Right atrium auricular region (tissue), 2 donors: ENCODE results near the gene DDHD1. TPM values are rescaled to one million over a fixed set of nuclear protein-coding genes. Genes with fewer than 3 reads are reported as not detected.
"Not testable (repeated sequence)": the region's sequence is repeated elsewhere in the genome, so short reads cannot be mapped to it uniquely, and the experiment has no call there.

ENCODE experiments used
- DNase-seq: peaks from one replicate; pipeline ENCODE4 v3.0.0-alpha.2; 2019; ENCODE audit warnings: low spot score
- H3K27ac ChIP-seq, 2 donors: fragments of 200-600 bp; sonication (generic); 1 replicate in 1 of 2; 2 replicates in 1 of 2; pipeline ENCODE4 v1.5.1; 2016 to 2019
- H3K27me3 ChIP-seq, 2 donors: fragments of 200-600 bp; sonication (generic); one replicate each; pipeline versions ENCODE4 v1.5.1 to v1.6.0; 2017 to 2019
- H3K36me3 ChIP-seq: fragments of 200-600 bp; sonication (generic); one replicate; pipeline ENCODE4 v1.5.1; 2016
- H3K4me1 ChIP-seq, 2 donors: fragments of 200-600 bp; sonication (generic); one replicate each; pipeline versions ENCODE4 v1.5.1 to v1.6.0; 2017 to 2019
- H3K4me3 ChIP-seq, 2 donors: fragments of 200-600 bp; sonication (generic); 1 replicate in 1 of 2; 2 replicates in 1 of 2; pipeline ENCODE4 v1.5.1; 2017 to 2019; ENCODE audit warnings: mild to moderate bottlenecking in 1 of 2, moderate library complexity in 1 of 2
- H3K9me3 ChIP-seq, 2 donors: fragments of 200-600 bp; sonication (generic); one replicate each; pipeline ENCODE4 v1.5.1; 2019
- CTCF ChIP-seq, 2 donors: fragments of 200-600 bp; sonication (generic); IDR thresholded peaks; one replicate each; pipeline ENCODE4 v1.5.1; 2019; ENCODE audit warnings: antibody characterized with exemption in 2 of 2
- total RNA-seq, 2 donors: library from RNA; depleted of rRNA; stranded (reverse); fragments of >200 nt; gene quantifications; one replicate each; pipeline ENCODE4 v1.1.0, GENCODE V29; 2016

Gene DDHD1
- total RNA-seq, 2 donors from 2014 or later = 6.9 to 8.6 TPM

- TF ChIP-seq CTCF (IDR thresholded peaks at IDR 0.05) = no peak
- no peak for DNase-seq
- Histone ChIP-seq H3K27me3 (no peaks in the 10 kb centered on the region), H3K27ac (no peak overlapping the region), H3K9me3 (peaks cover 6 to 57% of the 10 kb centered on the region in 2 donors), H3K4me3 (no peak overlapping the region), H3K4me1 (no peaks in the 10 kb centered on the region), H3K36me3 (no peaks in the 10 kb centered on the region)
Measured at GRCh38 chr14:53140585-53140984, 12.5 kb downstream of the DDHD1 start.

- DNase-seq = no peak
- peaks cover 6 to 54% of the 10 kb centered on the region in 2 donors for H3K9me3 ChIP-seq
- H3K36me3 ChIP-seq = no peaks in the 10 kb centered on the region
- H3K4me3 ChIP-seq = no peak overlapping the region
- H3K27ac ChIP-seq = no peak overlapping the region
- no peaks in the 10 kb centered on the region for H3K4me1 ChIP-seq
- no peaks in the 10 kb centered on the region for H3K27me3 ChIP-seq
- TF ChIP-seq CTCF (IDR thresholded peaks at IDR 0.05) = no peak
Measured at GRCh38 chr14:53137568-53138203, 15.4 kb downstream of the DDHD1 start.

- H3K36me3 ChIP-seq, H3K4me1 ChIP-seq, H3K9me3 ChIP-seq, DNase-seq, H3K27ac ChIP-seq, H3K4me3 ChIP-seq, H3K27me3 ChIP-seq: not testable (repeated sequence)
Measured at GRCh38 chr14:53130491-53130890, 22.6 kb downstream of the DDHD1 start.

GRCh38 chr14:53128303-53129028, 24.7 kb downstream of the DDHD1 start:
- Histone ChIP-seq H3K4me1 (peaks cover 0 to 9% of the 10 kb centered on the region in 2 donors), H3K27me3 (no peaks in the 10 kb centered on the region), H3K4me3 (no peak overlapping the region), H3K9me3 (no peaks in the 10 kb centered on the region), H3K36me3 (no peaks in the 10 kb centered on the region), H3K27ac (no peak overlapping the region)
- no peak for DNase-seq
- TF ChIP-seq CTCF (IDR thresholded peaks at IDR 0.05) = no peak

GRCh38 chr14:53127832-53128231, 25.3 kb downstream of the DDHD1 start:
- TF ChIP-seq CTCF (IDR thresholded peaks at IDR 0.05) = no peak
- Histone ChIP-seq H3K27me3 (no peaks in the 10 kb centered on the region), H3K36me3 (no peaks in the 10 kb centered on the region), H3K27ac (no peak overlapping the region), H3K9me3 (no peaks in the 10 kb centered on the region), H3K4me1 (peaks cover 0 to 9% of the 10 kb centered on the region in 2 donors), H3K4me3 (no peak overlapping the region)
- no peak for DNase-seq

GRCh38 chr14:53127151-53127550, 26.0 kb downstream of the DDHD1 start:
- H3K4me1 ChIP-seq = peaks cover 0 to 9% of the 10 kb centered on the region in 2 donors
- H3K27ac ChIP-seq = peak overlapping the region; percentile 11 to 24
- no peak for DNase-seq
- no peaks in the 10 kb centered on the region for H3K9me3 ChIP-seq
- H3K4me3 ChIP-seq = no peak overlapping the region
- H3K36me3 ChIP-seq = no peaks in the 10 kb centered on the region
- no peaks in the 10 kb centered on the region for H3K27me3 ChIP-seq
- no peak for TF ChIP-seq CTCF (IDR thresholded peaks at IDR 0.05)
